HepG2 (cell line): ENCODE measurements around the gene RRP12. TPM values are rescaled to one million over a fixed set of nuclear protein-coding genes. Genes with fewer than 3 reads are reported as not detected.

Source experiments
- ATF7 ChIP-seq, 2 experiments: fragments of 450-650 bp in 1 of 2; sonication (generic) in 1 of 2; formaldehyde crosslinking in 1 of 2; IDR thresholded peaks; 2 replicates each; pipeline versions ENCODE4 v1.4.0 to v1.6.1; 2016 to 2020; ENCODE audit warnings: antibody characterized with exemption in 1 of 2, mild to moderate bottlenecking in 1 of 2, missing genetic modification reagents in 1 of 2
- ATF7-NPFF ChIP-seq: sonication (generic); formaldehyde crosslinking; IDR thresholded peaks from 2 replicates; pipeline ENCODE4 v1.8.1; 2023; ENCODE audit warnings: mild to moderate bottlenecking, low read depth, missing genetic modification reagents, moderate library complexity
- GATAD2A ChIP-seq: IDR thresholded peaks from 2 replicates; pipeline ENCODE4 v1.6.1; 2016
- JUND ChIP-seq: sonication (generic); formaldehyde crosslinking; IDR thresholded peaks from 2 replicates; pipeline ENCODE4 v1.8.0; 2022; ENCODE audit warnings: mild to moderate bottlenecking, missing genetic modification reagents
- MAZ ChIP-seq, 2 experiments: sonication (generic) in 1 of 2; formaldehyde crosslinking in 1 of 2; IDR thresholded peaks; 2 replicates each; pipeline versions ENCODE4 v1.5.0 to v1.6.1; 2012 to 2020; ENCODE audit warnings: low read depth in 2 of 2, mild to moderate bottlenecking in 2 of 2, borderline replicate concordance in 1 of 2, improper control_type of control experiment in 1 of 2, low read length in 1 of 2, missing genetic modification reagents in 1 of 2, moderate library complexity in 1 of 2
- NFIC ChIP-seq: IDR thresholded peaks from 2 replicates; pipeline ENCODE4 v1.6.1; 2012; ENCODE audit warnings: mild to moderate bottlenecking, low read length, inconsistent platforms
- SIN3B ChIP-seq: fragments of 150-350 bp; IDR thresholded peaks from 2 replicates; pipeline ENCODE4 v1.6.1; 2014; ENCODE audit warnings: low read length
- ZC3H13 ChIP-seq: sonication (generic); formaldehyde crosslinking; IDR thresholded peaks from 2 replicates; pipeline ENCODE4 v1.8.1; 2023; ENCODE audit warnings: mild to moderate bottlenecking, missing genetic modification reagents, moderate library complexity
- ZFP37 ChIP-seq: sonication (generic); formaldehyde crosslinking; IDR thresholded peaks from 2 replicates; pipeline ENCODE4 v1.4.0; 2020; ENCODE audit warnings: missing genetic modification reagents, borderline replicate concordance
- ZHX1 ChIP-seq: sonication (generic); formaldehyde crosslinking; IDR thresholded peaks from 2 replicates; pipeline ENCODE4 v1.8.1; 2022; ENCODE audit warnings: low read depth, mild to moderate bottlenecking, missing genetic modification reagents
- ZNF687 ChIP-seq: sonication (generic); formaldehyde crosslinking; IDR thresholded peaks from 2 replicates; pipeline ENCODE4 v1.5.1; 2020; ENCODE audit warnings: mild to moderate bottlenecking, missing genetic modification reagents, moderate library complexity
- ZNF775 ChIP-seq: sonication (generic); formaldehyde crosslinking; IDR thresholded peaks from 2 replicates; pipeline ENCODE4 v1.4.0; 2020; ENCODE audit warnings: missing genetic modification reagents, mild to moderate bottlenecking, moderate library complexity, borderline replicate concordance
- polyA plus RNA-seq, 8 experiments: library from polyadenylated mRNA; depleted of rRNA in 3 of 8; stranded (reverse) in 7 of 8; unstranded in 1 of 8; fragments of >200 nt; fragmentation: Illumina TruSeq in 4 of 8; extraction: Trizol in 4 of 8; gene quantifications; 2 replicates each; pipeline versions ENCODE4 v1.2.1 to v1.2.3, GENCODE V29; 2011 to 2016; ENCODE audit warnings: low read depth in 4 of 8, missing spikeins in 1 of 8, mixed read lengths in 1 of 8; ENCODE audit not compliant: insufficient read depth in 1 of 8
- total RNA-seq, 5 experiments: library from RNA; depleted of rRNA; stranded (reverse); fragments of >200 nt; fragmentation: Illumina TruSeq; extraction: Trizol; gene quantifications; 2 replicates each; pipeline ENCODE4 v1.2.3, GENCODE V29; 2016; ENCODE audit warnings: low read depth in 1 of 5
- TF ChIP-seq, protein P1 (sequence below): sonication (generic); formaldehyde crosslinking; IDR thresholded peaks from 2 replicates; pipeline ENCODE4 v1.9.0; 2021; ENCODE audit warnings: missing genetic modification reagents, mild to moderate bottlenecking, borderline replicate concordance
- TF ChIP-seq, protein P2 (sequence below): sonication (generic); formaldehyde crosslinking; IDR thresholded peaks from 2 replicates; pipeline ENCODE4 v1.4.0; 2020; ENCODE audit warnings: missing genetic modification reagents

Gene RRP12
- total and polyA plus RNA-seq, 2 of the 13 experiments (the other 11 are each of a cell fraction or from before 2014, with no cell fraction given): 13.2 to 39.4 TPM

- TF ChIP-seq ZNF687 (CRISPR knock-in tag) (no peak), ATF7 (IDR thresholded peaks at IDR 0.05) (no peak), ATF7 (CRISPR knock-in tag; IDR thresholded peaks at IDR 0.05) (no peak), GATAD2A (no peak), ZHX1 (CRISPR knock-in tag) (0 out of 2 replicates have a peak, but pooled peaks have one; percentile 64), NFIC (no peak), ZFP37 (CRISPR knock-in tag) (no peak), ZNF775 (CRISPR knock-in tag) (no peak), ATF7-NPFF (CRISPR knock-in tag) (0 out of 2 replicates have a peak, but pooled peaks have one; percentile 30), ZC3H13 (peak; percentile 66; the same call in 1 of the 2 replicates), JUND (CRISPR knock-in tag) (no peak), MAZ (IDR thresholded peaks at IDR 0.05; ENCODE audit: borderline replicate concordance, low read depth, low read length) (no peak), MAZ (CRISPR knock-in tag; IDR thresholded peaks at IDR 0.05; ENCODE audit: low read depth) (no peak), SIN3B (no peak)
- TF ChIP-seq, protein P1, sequence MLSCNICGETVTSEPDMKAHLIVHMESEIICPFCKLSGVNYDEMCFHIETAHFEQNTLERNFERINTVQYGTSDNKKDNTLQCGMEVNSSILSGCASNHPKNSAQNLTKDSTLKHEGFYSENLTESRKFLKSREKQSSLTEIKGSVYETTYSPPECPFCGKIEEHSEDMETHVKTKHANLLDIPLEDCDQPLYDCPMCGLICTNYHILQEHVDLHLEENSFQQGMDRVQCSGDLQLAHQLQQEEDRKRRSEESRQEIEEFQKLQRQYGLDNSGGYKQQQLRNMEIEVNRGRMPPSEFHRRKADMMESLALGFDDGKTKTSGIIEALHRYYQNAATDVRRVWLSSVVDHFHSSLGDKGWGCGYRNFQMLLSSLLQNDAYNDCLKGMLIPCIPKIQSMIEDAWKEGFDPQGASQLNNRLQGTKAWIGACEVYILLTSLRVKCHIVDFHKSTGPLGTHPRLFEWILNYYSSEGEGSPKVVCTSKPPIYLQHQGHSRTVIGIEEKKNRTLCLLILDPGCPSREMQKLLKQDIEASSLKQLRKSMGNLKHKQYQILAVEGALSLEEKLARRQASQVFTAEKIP (CRISPR knock-in tag): no peak
- TF ChIP-seq, protein P2, sequence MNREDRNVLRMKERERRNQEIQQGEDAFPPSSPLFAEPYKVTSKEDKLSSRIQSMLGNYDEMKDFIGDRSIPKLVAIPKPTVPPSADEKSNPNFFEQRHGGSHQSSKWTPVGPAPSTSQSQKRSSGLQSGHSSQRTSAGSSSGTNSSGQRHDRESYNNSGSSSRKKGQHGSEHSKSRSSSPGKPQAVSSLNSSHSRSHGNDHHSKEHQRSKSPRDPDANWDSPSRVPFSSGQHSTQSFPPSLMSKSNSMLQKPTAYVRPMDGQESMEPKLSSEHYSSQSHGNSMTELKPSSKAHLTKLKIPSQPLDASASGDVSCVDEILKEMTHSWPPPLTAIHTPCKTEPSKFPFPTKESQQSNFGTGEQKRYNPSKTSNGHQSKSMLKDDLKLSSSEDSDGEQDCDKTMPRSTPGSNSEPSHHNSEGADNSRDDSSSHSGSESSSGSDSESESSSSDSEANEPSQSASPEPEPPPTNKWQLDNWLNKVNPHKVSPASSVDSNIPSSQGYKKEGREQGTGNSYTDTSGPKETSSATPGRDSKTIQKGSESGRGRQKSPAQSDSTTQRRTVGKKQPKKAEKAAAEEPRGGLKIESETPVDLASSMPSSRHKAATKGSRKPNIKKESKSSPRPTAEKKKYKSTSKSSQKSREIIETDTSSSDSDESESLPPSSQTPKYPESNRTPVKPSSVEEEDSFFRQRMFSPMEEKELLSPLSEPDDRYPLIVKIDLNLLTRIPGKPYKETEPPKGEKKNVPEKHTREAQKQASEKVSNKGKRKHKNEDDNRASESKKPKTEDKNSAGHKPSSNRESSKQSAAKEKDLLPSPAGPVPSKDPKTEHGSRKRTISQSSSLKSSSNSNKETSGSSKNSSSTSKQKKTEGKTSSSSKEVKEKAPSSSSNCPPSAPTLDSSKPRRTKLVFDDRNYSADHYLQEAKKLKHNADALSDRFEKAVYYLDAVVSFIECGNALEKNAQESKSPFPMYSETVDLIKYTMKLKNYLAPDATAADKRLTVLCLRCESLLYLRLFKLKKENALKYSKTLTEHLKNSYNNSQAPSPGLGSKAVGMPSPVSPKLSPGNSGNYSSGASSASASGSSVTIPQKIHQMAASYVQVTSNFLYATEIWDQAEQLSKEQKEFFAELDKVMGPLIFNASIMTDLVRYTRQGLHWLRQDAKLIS: no peak
These were observed 79.9 kb downstream of the RRP12 start (continued) for GRCh38 chr10:97321032-97321803.
